Keratinocyte (primary cell): ENCODE data around the gene RNASEH1.

Experiments used
- CTCF ChIP-seq, 3 experiments: IDR thresholded peaks in 1 of 3; conservative IDR thresholded peaks in 1 of 3; optimal IDR thresholded peaks in 1 of 3; 2 replicates in 2 of 3; 3 replicates in 1 of 3; pipeline versions ENCODE3 to v1.5.1; 2011; ENCODE audit warnings: low read length in 3 of 3, mild to moderate bottlenecking in 3 of 3, moderate library complexity in 2 of 3, control low read depth in 1 of 3, inconsistent platforms in 1 of 3; ENCODE audit not compliant: insufficient read depth in 2 of 3; ENCODE audit errors: extremely low read depth in 1 of 3
- EZH2 ChIP-seq: IDR thresholded peaks from one replicate; pipeline ENCODE4 v1.6.1; 2012; ENCODE audit warnings: inconsistent platforms, mild to moderate bottlenecking, low read length, moderate library complexity

DNA sequence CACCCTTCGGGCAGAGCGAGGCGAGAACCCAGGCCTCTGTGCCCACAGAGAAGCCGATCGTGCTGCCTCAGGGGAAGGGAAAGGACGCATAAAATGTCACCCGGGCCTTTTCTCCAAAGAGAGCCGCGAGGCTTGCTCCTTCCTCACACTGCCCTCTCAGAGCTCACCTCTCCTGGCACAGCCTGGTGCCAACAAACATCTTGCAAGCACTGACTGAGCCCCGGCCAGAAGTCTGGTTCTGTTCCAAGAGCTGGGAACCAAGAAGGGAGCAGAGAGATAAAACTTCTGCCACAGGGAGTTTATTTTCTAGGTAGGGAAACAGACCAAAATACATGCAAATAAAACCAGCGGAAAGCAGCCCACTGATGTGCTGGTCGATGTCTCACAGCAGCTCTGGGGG is 25.2 kb downstream of the RNASEH1 start:
- TF ChIP-seq CTCF (optimal IDR thresholded peaks at IDR 0.05 in 1 of 3, IDR thresholded peaks at IDR 0.05 in 1 of 3, conservative IDR thresholded peaks at IDR 0.05 in 1 of 3; ENCODE audit: extremely low read depth in 1 of 3, insufficient read depth in 2 of 3, low read length in 3 of 3) (no peak), EZH2 (no peak)
